ENCODE results near the gene NTSR1.

The NTSR1 gene

GRCh38 chr20:62806383-62807050 is 97.9 kb downstream of the NTSR1 start:
- no peak for DNase-seq

GRCh38 chr20:62807444-62808210 is 99.0 kb downstream of the NTSR1 start:
- DNase-seq = no peak

- DNase-seq = no peak
Observed at GRCh38 chr20:62808211-62808865, 99.7 kb downstream of the NTSR1 start.

DNA sequence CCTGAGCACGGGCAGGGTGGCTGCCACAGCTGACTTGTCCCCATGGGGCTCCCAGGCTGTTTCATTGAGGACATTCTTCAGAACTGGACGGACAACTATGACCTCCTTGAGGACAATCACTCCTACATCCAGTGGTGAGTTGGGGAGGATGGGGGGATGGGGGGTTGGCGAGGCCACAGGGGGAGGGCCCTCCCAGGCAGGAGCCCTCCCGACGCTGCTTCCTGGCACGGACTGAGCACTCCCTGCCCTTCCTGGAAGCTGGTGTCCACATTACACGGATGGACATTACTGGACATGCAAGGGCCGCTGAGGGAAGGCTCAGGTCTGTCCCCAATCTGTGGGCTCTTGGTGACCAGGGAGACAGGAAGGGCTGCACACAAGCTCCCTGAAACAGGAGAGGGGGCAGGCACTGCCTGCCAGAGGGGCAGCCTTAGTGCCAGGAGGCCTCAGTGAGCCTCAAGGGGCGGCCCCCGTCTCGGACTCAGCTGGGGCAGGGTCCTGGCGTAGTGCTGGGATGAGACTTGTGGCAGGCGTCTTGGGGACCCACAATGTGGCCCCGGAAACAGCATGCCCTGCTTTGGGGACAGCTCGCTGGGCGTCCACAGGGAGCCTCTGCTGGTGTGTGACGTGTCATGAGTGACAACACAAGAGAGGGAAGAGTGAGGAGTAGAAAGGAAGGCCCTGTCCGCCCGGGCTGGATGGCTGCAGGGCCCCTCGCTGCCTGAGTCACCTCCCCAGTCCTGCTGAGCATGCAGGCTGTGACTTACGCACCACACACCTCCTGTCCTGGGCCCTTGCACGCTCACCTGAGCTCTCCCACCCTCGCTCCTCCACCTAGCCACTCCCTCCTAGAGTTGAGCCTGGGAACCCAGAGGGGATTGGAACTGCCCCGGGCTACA is 101.1 kb downstream of the NTSR1 start:
- DNase-seq = no peak

DNA sequence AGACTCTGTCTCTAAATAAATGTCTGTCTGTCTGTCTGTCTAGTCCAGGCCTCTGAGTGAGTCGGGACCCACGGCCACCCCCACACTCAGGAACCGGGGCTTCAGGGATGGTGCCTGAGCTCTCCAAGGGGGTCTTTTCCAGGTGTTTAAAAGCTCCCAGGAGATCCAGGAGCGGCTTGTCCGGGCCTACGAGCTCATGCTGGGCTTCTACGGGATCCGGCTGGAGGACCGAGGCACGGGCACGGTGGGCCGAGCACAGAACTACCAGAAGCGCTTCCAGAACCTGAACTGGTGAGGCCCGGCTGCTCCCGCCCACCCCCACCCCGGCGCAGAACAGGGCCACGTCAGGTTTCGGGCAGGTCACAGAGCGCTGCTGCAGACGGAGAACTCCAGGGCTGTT is 102.7 kb downstream of the NTSR1 start:
- DNase-seq = no peak

- no peak for DNase-seq
Observed at GRCh38 chr20:62811720-62812119, 103.1 kb downstream of the NTSR1 start.

All from NCI-H510A (cell line).